Tibial nerve (tissue), 4 donors: ENCODE measurements around the gene CINP. TPM values are rescaled to one million over a fixed set of nuclear protein-coding genes. Genes with fewer than 3 reads are reported as not detected.

Experiments used
- DNase-seq, 2 donors: peaks; one replicate each; pipeline ENCODE4 v3.0.0-alpha.2; 2019; ENCODE audit warnings: low spot score in 2 of 2
- H3K27ac ChIP-seq, 4 donors: fragments of 200-600 bp; sonication (generic) in 3 of 4; one replicate each; pipeline ENCODE4 v1.5.1; 2017 to 2019; ENCODE audit warnings: mild to moderate bottlenecking in 1 of 4
- H3K27me3 ChIP-seq, 2 donors: fragments of 200-600 bp; sonication (generic) in 1 of 2; one replicate each; pipeline versions ENCODE4 v1.5.1 to v1.6.0; 2017 to 2019
- H3K36me3 ChIP-seq, 3 donors: fragments of 200-600 bp; sonication (generic); one replicate each; pipeline ENCODE4 v1.5.1; 2018 to 2019
- H3K4me1 ChIP-seq, 4 donors: fragments of 200-600 bp; sonication (generic) in 3 of 4; one replicate each; pipeline ENCODE4 v1.5.1; 2017 to 2019
- H3K4me3 ChIP-seq, 4 donors: fragments of 200-600 bp; sonication (generic) in 3 of 4; one replicate each; pipeline ENCODE4 v1.5.1; 2017 to 2019; ENCODE audit warnings: mild to moderate bottlenecking in 1 of 4, moderate library complexity in 1 of 4
- H3K9me3 ChIP-seq, 4 donors: fragments of 200-600 bp; sonication (generic) in 3 of 4; one replicate each; pipeline ENCODE4 v1.5.1; 2017 to 2019
- EP300 ChIP-seq, 2 donors: sonication (generic); formaldehyde crosslinking; IDR thresholded peaks; one replicate each; pipeline ENCODE4 v1.6.1; 2017; ENCODE audit warnings: antibody characterized with exemption in 2 of 2, mild to moderate bottlenecking in 1 of 2
- POLR2A ChIP-seq, 2 donors: fragments of 450-650 bp; IDR thresholded peaks; one replicate each; pipeline ENCODE4 v1.6.1; 2017; ENCODE audit warnings: antibody characterized with exemption in 2 of 2, mild to moderate bottlenecking in 2 of 2, moderate library complexity in 2 of 2
- WGBS, 2 donors: methylation state at CpG; one replicate each; pipeline ENCODE4 v1.1.5; 2018; 5-methylcytosine and 5-hydroxymethylcytosine counted together
- total RNA-seq, 4 donors: library from RNA; depleted of rRNA; stranded (reverse); fragments of >200 nt; gene quantifications; one replicate each; pipeline ENCODE4 v1.1.0, GENCODE V29; 2016
- TF ChIP-seq, protein P1 (sequence below), 5 experiments: fragments of 200-600 bp in 3 of 5; fragments of 450-650 bp in 2 of 5; sonication (generic) in 3 of 5; IDR thresholded peaks; one replicate each; pipeline ENCODE4 v1.5.1; 2016 to 2019; ENCODE audit warnings: antibody characterized with exemption in 5 of 5, mild to moderate bottlenecking in 3 of 5, moderate library complexity in 2 of 5

CINP gene
- total RNA-seq, 4 donors from 2014 or later = 21.2 to 40.2 (median 31.2) TPM

GRCh38 chr14:102342238-102342637, 20.5 kb downstream of the CINP start:
- Histone ChIP-seq H3K9me3 (no peaks in the 10 kb centered on the region), H3K27ac (no peak overlapping the region), H3K4me1 (no peaks in the 10 kb centered on the region), H3K27me3 (no peaks in the 10 kb centered on the region), H3K4me3 (no peak overlapping the region), H3K36me3 (peaks cover 0 to 98% (median 7%) of the 10 kb centered on the region in 3 donors)
- DNase-seq = no peak
- WGBS, 2 donors = 86% methylated on average over 5 of the region's 5 CpGs
- no peak for TF ChIP-seq POLR2A (IDR thresholded peaks at IDR 0.05)
- TF ChIP-seq, protein P1, sequence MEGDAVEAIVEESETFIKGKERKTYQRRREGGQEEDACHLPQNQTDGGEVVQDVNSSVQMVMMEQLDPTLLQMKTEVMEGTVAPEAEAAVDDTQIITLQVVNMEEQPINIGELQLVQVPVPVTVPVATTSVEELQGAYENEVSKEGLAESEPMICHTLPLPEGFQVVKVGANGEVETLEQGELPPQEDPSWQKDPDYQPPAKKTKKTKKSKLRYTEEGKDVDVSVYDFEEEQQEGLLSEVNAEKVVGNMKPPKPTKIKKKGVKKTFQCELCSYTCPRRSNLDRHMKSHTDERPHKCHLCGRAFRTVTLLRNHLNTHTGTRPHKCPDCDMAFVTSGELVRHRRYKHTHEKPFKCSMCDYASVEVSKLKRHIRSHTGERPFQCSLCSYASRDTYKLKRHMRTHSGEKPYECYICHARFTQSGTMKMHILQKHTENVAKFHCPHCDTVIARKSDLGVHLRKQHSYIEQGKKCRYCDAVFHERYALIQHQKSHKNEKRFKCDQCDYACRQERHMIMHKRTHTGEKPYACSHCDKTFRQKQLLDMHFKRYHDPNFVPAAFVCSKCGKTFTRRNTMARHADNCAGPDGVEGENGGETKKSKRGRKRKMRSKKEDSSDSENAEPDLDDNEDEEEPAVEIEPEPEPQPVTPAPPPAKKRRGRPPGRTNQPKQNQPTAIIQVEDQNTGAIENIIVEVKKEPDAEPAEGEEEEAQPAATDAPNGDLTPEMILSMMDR (IDR thresholded peaks at IDR 0.05) = no peak
- TF ChIP-seq EP300 (IDR thresholded peaks at IDR 0.05) = no peak

DNA sequence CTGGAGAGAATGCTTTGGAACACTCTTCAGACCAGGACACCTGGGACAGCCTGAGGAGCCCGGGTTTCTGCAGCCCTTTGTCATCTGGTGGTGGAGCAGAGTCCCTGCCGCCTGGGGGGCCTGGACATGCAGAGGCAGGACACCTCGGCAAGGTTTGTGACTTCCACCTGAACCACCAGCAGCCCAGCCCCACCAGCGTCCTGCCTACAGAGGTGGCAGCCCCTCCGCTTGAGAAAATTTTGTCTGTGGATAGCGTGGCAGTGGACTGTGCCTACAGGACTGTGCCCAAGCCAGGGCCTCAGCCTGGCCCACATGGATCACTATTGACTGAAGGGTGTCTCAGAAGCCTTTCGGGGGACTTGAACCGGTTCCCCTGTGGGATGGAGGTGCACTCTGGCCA, 21.1 kb downstream of the CINP start:
- WGBS, 2 donors = 88 to 100% methylated on average over 3 to 8 of the region's 8 CpGs
- no peak overlapping the region for H3K4me3 ChIP-seq
- no peaks in the 10 kb centered on the region for H3K27me3 ChIP-seq
- no peaks in the 10 kb centered on the region for H3K9me3 ChIP-seq
- no peaks in the 10 kb centered on the region for H3K4me1 ChIP-seq
- TF ChIP-seq POLR2A (IDR thresholded peaks at IDR 0.05) (no peak), EP300 (IDR thresholded peaks at IDR 0.05) (no peak)
- TF ChIP-seq, protein P1 (IDR thresholded peaks at IDR 0.05) = no peak
- peaks cover 0 to 98% (median 4%) of the 10 kb centered on the region in 3 donors for H3K36me3 ChIP-seq
- no peak for DNase-seq
- no peak overlapping the region for H3K27ac ChIP-seq

- Histone ChIP-seq H3K27ac (no peak overlapping the region), H3K4me1 (no peaks in the 10 kb centered on the region), H3K9me3 (no peaks in the 10 kb centered on the region), H3K27me3 (no peaks in the 10 kb centered on the region), H3K4me3 (no peak overlapping the region), H3K36me3 (peaks cover 0 to 98% (median 2%) of the 10 kb centered on the region in 3 donors)
- TF ChIP-seq, protein P1 (IDR thresholded peaks at IDR 0.05) = no peak
- TF ChIP-seq EP300 (IDR thresholded peaks at IDR 0.05) (no peak), POLR2A (IDR thresholded peaks at IDR 0.05) (no peak)
- WGBS, 2 donors = 86 to 90% methylated on average over 9 of the region's 9 CpGs
- DNase-seq = no peak
These were observed 24.0 kb downstream of the CINP start for GRCh38 chr14:102338724-102339123.

- WGBS, 2 donors = 91 to 97% methylated on average over 7 of the region's 7 CpGs
- no peak overlapping the region for H3K4me3 ChIP-seq
- no peaks in the 10 kb centered on the region for H3K27me3 ChIP-seq
- no peak for DNase-seq
- no peaks in the 10 kb centered on the region for H3K4me1 ChIP-seq
- no peak overlapping the region for H3K27ac ChIP-seq
- H3K9me3 ChIP-seq = no peaks in the 10 kb centered on the region
- peaks cover 0 to 88% (median 0%) of the 10 kb centered on the region in 3 donors for H3K36me3 ChIP-seq
- TF ChIP-seq POLR2A (IDR thresholded peaks at IDR 0.05) (no peak), EP300 (IDR thresholded peaks at IDR 0.05) (no peak)
- TF ChIP-seq, protein P1 (IDR thresholded peaks at IDR 0.05) = no peak
These were observed 27.5 kb downstream of the CINP start for GRCh38 chr14:102335163-102335562.

DNA sequence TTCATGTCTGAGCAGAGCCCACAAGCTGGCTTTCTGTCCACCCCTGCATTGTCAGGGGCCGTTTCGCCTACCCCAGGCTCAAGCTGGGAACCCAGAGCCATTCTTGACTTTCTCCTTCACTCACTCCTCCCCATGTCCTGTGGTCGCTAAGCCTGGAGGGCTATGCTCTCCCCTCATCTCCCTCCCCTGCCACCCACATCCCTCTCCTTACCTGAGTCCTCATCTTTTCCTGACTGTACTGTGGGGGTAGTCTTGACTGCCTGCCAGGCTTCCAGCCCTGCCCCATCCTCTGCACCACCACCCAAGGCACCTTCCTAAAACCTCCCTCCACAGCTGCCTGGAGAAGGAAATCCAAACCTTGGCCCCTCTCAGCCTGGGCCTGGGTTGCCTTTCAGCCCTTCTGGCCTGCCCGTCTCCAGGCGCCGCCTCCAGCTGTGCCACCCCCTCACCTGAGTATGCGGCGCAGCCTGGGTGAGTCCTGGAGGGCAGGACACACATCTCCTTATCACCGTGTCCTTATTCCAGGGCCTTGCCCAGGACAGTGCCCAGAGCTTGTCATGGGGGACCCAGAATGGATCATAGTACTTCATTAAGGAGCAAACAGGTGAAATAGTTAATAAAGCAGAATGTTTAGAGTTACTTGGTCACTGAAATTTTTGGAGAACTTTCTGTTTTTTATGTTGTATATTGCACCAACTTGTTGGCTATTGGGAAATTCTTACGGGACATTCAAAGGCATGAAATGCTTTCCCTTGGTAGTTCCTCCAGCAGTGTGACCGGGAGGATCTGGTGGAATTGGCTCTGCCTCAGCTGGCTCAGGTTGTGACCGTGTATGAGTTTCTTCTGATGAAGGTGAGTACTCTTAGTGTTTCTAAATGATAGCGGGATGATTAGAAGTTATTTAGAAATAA, 28.6 kb downstream of the CINP start:
- DNase-seq = no peak
- Histone ChIP-seq H3K9me3 (no peaks in the 10 kb centered on the region), H3K27me3 (no peaks in the 10 kb centered on the region), H3K36me3 (peaks cover 0 to 77% (median 0%) of the 10 kb centered on the region in 3 donors), H3K4me3 (no peak overlapping the region), H3K4me1 (no peaks in the 10 kb centered on the region), H3K27ac (no peak overlapping the region)
- no peak for TF ChIP-seq EP300 (IDR thresholded peaks at IDR 0.05)
- TF ChIP-seq, protein P1 (IDR thresholded peaks at IDR 0.05) = no peak
- TF ChIP-seq POLR2A (IDR thresholded peaks at IDR 0.05) = no peak
- 91 to 94% methylated on average over 13 of the region's 13 CpGs for WGBS, 2 donors
